H1 (cell line): ENCODE data around the gene TENT4B. TPM values are rescaled to one million over a fixed set of nuclear protein-coding genes. Genes with fewer than 3 reads are reported as not detected.
A peak's percentile ranks its signal among the peaks of the same experiment; 100 is the strongest.

ENCODE experiments used
- CTCF ChIA-PET: fragments of 300-600 bp; sonication (Branson Sonifier 250); formaldehyde crosslinking; loops from one replicate; lab custom pipeline; 2021; ENCODE audit not compliant: partially characterized antibody; lab: Charles Lee
- POLR2A ChIA-PET: fragments of 300-600 bp; sonication (Branson Sonifier 250); formaldehyde crosslinking; loops from one replicate; lab custom pipeline; 2021; ENCODE audit warnings: inconsistent platforms; ENCODE audit not compliant: partially characterized antibody; lab: Charles Lee
- DNase-seq, 2 experiments: peaks; one replicate each; pipeline versions ENCODE4 v3.0.0 to v3.0.0-alpha.2; 2010 to 2022; ENCODE audit warnings: low spot score in 2 of 2, low read depth in 1 of 2, mixed read lengths in 1 of 2
- FAIRE-seq: peaks from 2 replicates; lab custom pipeline; 2011; peaks lifted over from hg19 to GRCh38; lab: Jason Lieb, UNC
- H2AFZ ChIP-seq: 2 replicates; pipeline ENCODE4 v1.8.1; 2012; ENCODE audit warnings: low read length, inconsistent platforms
- H2AK5ac ChIP-seq: 2 replicates; pipeline ENCODE4 v1.6.1; 2013; ENCODE audit warnings: low read depth, low read length
- H2BK120ac ChIP-seq: replicated peaks from 2 replicates; pipeline ENCODE3; 2013; ENCODE audit warnings: low read depth, low read length, inconsistent platforms
- H2BK12ac ChIP-seq: 2 replicates; pipeline ENCODE4 v1.6.1; 2013; ENCODE audit warnings: low read depth, low read length
- H2BK15ac ChIP-seq: 2 replicates; pipeline ENCODE4 v1.6.1; 2013; ENCODE audit warnings: low read length
- H2BK20ac ChIP-seq: 2 replicates; pipeline ENCODE4 v1.6.1; 2013; ENCODE audit warnings: low read length
- H2BK5ac ChIP-seq: 2 replicates; pipeline ENCODE4 v1.6.1; 2013; ENCODE audit warnings: low read depth, low read length
- H3K14ac ChIP-seq: 2 replicates; pipeline ENCODE4 v1.6.1; 2013; ENCODE audit warnings: inconsistent platforms; ENCODE audit not compliant: insufficient read length
- H3K18ac ChIP-seq: 2 replicates; pipeline ENCODE4 v1.6.1; 2013; ENCODE audit warnings: low read length; ENCODE audit errors: extremely low read depth
- H3K23ac ChIP-seq: 2 replicates; pipeline ENCODE4 v1.6.1; 2013; ENCODE audit warnings: inconsistent platforms; ENCODE audit not compliant: insufficient read length
- H3K23me2 ChIP-seq: 2 replicates; pipeline ENCODE4 v1.6.1; 2013; ENCODE audit warnings: low read depth, low read length
- H3K27ac ChIP-seq: 2 replicates; pipeline ENCODE4 v1.6.1; 2011; ENCODE audit warnings: low read depth, low read length, inconsistent platforms
- H3K27me3 ChIP-seq, 4 experiments: replicated peaks in 1 of 4; 1 replicate in 1 of 4; 2 replicates in 3 of 4; pipeline versions ENCODE4 v1.6.1 to v1.8.1; 2011 to 2013; ENCODE audit warnings: low read length in 3 of 4, mild to moderate bottlenecking in 3 of 4, inconsistent platforms in 2 of 4, mixed read lengths in 2 of 4, moderate library complexity in 1 of 4; ENCODE audit not compliant: control insufficient read depth in 3 of 4, insufficient read depth in 3 of 4; ENCODE audit errors: extremely low read depth in 1 of 4
- H3K36me3 ChIP-seq, 4 experiments: 2 replicates each; pipeline versions ENCODE4 v1.6.1 to v1.8.1; 2011 to 2013; ENCODE audit warnings: mild to moderate bottlenecking in 4 of 4, low read length in 3 of 4, moderate library complexity in 2 of 4, control low read depth in 1 of 4, inconsistent platforms in 1 of 4; ENCODE audit not compliant: insufficient read depth in 4 of 4, control insufficient read depth in 2 of 4
- H3K4ac ChIP-seq: replicated peaks from 2 replicates; pipeline ENCODE3; 2013; ENCODE audit warnings: low read length, low read depth, mixed read lengths, inconsistent platforms; ENCODE audit not compliant: insufficient read length
- H3K4me1 ChIP-seq, 4 experiments: replicated peaks in 1 of 4; 1 replicate in 1 of 4; 2 replicates in 3 of 4; pipeline versions ENCODE4 v1.6.1 to v1.8.1; 2011 to 2013; ENCODE audit warnings: low read length in 3 of 4, inconsistent platforms in 2 of 4, mixed read lengths in 1 of 4; ENCODE audit not compliant: insufficient read depth in 4 of 4, control insufficient read depth in 3 of 4
- H3K4me2 ChIP-seq, 2 experiments: 2 replicates each; pipeline versions ENCODE4 v1.6.1 to v1.8.1; 2011 to 2013; ENCODE audit warnings: low read depth in 2 of 2, low read length in 2 of 2, control low read depth in 1 of 2, inconsistent platforms in 1 of 2, mild to moderate bottlenecking in 1 of 2; ENCODE audit not compliant: insufficient read depth in 1 of 2
- H3K4me3 ChIP-seq, 4 experiments: fragments of 200-600, 300-600 bp in 1 of 4; sonication (generic), shearing (Covaris generic), sonication (Bioruptor Twin) in 1 of 4; 2 replicates each; pipeline versions ENCODE4 v1.5.1 to v1.8.1; 2011 to 2016; ENCODE audit warnings: low read length in 4 of 4, low read depth in 3 of 4, control low read depth in 2 of 4, inconsistent platforms in 2 of 4, mild to moderate bottlenecking in 2 of 4, mixed read lengths in 1 of 4, moderate library complexity in 1 of 4; ENCODE audit not compliant: insufficient read depth in 2 of 4; ENCODE audit errors: extremely low read depth in 1 of 4
- H3K56ac ChIP-seq: replicated peaks from 2 replicates; pipeline ENCODE3; 2013; ENCODE audit warnings: low read depth, mild to moderate bottlenecking, mixed read lengths, low read length, inconsistent platforms; ENCODE audit not compliant: insufficient read length
- H3K79me1 ChIP-seq: 2 replicates; pipeline ENCODE4 v1.6.1; 2013; ENCODE audit warnings: low read depth, low read length, control low read depth
- H3K79me2 ChIP-seq, 2 experiments: 2 replicates each; pipeline versions ENCODE4 v1.6.1 to v1.8.1; 2012 to 2013; ENCODE audit warnings: low read length in 2 of 2, mild to moderate bottlenecking in 2 of 2, inconsistent platforms in 1 of 2; ENCODE audit not compliant: insufficient read depth in 2 of 2, control insufficient read depth in 1 of 2
- H3K9ac ChIP-seq, 4 experiments: replicated peaks in 1 of 4; 1 replicate in 1 of 4; 2 replicates in 3 of 4; pipeline versions ENCODE4 v1.6.1 to v1.8.1; 2011 to 2013; ENCODE audit warnings: low read depth in 3 of 4, low read length in 3 of 4, control low read depth in 2 of 4, mild to moderate bottlenecking in 2 of 4, moderate library complexity in 2 of 4, inconsistent platforms in 1 of 4; ENCODE audit errors: extremely low read depth in 1 of 4
- H3K9me3 ChIP-seq, 2 experiments: 2 replicates each; pipeline versions ENCODE4 v1.6.1 to v1.8.1; 2012 to 2013; ENCODE audit warnings: mild to moderate bottlenecking in 2 of 2, moderate library complexity in 2 of 2, control low read depth in 1 of 2, inconsistent platforms in 1 of 2, low read depth in 1 of 2, low read length in 1 of 2, mixed read lengths in 1 of 2; ENCODE audit not compliant: insufficient read depth in 2 of 2
- H4K20me1 ChIP-seq, 2 experiments: replicated peaks in 1 of 2; 2 replicates each; pipeline versions ENCODE3 to v1.8.1; 2011 to 2013; ENCODE audit warnings: inconsistent platforms in 2 of 2, low read length in 2 of 2, mild to moderate bottlenecking in 1 of 2; ENCODE audit not compliant: insufficient read depth in 2 of 2, control insufficient read depth in 1 of 2
- H4K5ac ChIP-seq: 2 replicates; pipeline ENCODE4 v1.6.1; 2013; ENCODE audit warnings: low read length, low read depth, mixed read lengths, inconsistent platforms; ENCODE audit not compliant: insufficient read length
- H4K8ac ChIP-seq: 2 replicates; pipeline ENCODE4 v1.8.0; 2013; ENCODE audit warnings: mild to moderate bottlenecking, moderate library complexity, low read length, inconsistent platforms; ENCODE audit not compliant: insufficient read depth; ENCODE audit errors: extremely low read depth
- H4K91ac ChIP-seq: replicated peaks from 2 replicates; pipeline ENCODE3; 2013; ENCODE audit warnings: low read length, mixed read lengths, inconsistent platforms; ENCODE audit not compliant: insufficient read length
- CBX5 ChIP-seq: fragments of 300-800, 300-1000 bp; sonication (generic); IDR thresholded peaks from 2 replicates; pipeline ENCODE4 v1.7.1; 2016; ENCODE audit warnings: antibody characterized with exemption, low read length, low read depth
- NRF1 ChIP-seq: IDR thresholded peaks from 2 replicates; pipeline ENCODE4 v1.6.1; 2011; ENCODE audit warnings: mild to moderate bottlenecking, low read depth, low read length, improper control_type of control experiment
- PHF8 ChIP-seq: fragments of 200-600 bp; sonication (generic); conservative IDR thresholded peaks from 2 replicates; pipeline ENCODE4 v1.7.1; 2012; ENCODE audit warnings: low read depth, mild to moderate bottlenecking, inconsistent platforms, low read length, moderate library complexity
- RFX5 ChIP-seq: IDR thresholded peaks from 2 replicates; pipeline ENCODE4 v1.6.1; 2011; ENCODE audit warnings: low read depth, low read length, improper control_type of control experiment, borderline replicate concordance
- WGBS, 2 experiments: shearing (Covaris generic) in 1 of 2; methylation state at CpG; one replicate each; pipeline versions ENCODE4 v1.1.6 to v1.1.7; 2013 to 2015; ENCODE audit warnings: low lambda C conversion rate in 2 of 2, mixed read lengths in 2 of 2, inconsistent platforms in 1 of 2, low coverage in 1 of 2, missing lambda C conversion rate in 1 of 2; ENCODE audit not compliant: insufficient replicate concordance in 2 of 2, insufficient coverage in 1 of 2, insufficient read length in 1 of 2; ENCODE audit errors: extremely low coverage in 1 of 2, missing lambda C conversion rate in 1 of 2; 5-methylcytosine and 5-hydroxymethylcytosine counted together
- polyA plus RNA-seq, 7 experiments: library from polyadenylated mRNA; depleted of rRNA in 3 of 7; stranded (reverse) in 5 of 7; unstranded in 2 of 7; fragments of >200 nt in 5 of 7; fragments of 200-250 nt in 2 of 7; gene quantifications; 1 replicate in 5 of 7; 2 replicates in 1 of 7; 4 replicates in 1 of 7; pipeline versions ENCODE4 v1.2.1 to v1.2.3, GENCODE V29; 2011 to 2013; ENCODE audit warnings: missing spikeins in 2 of 7, mixed read lengths in 2 of 7
- total RNA-seq: library from RNA; stranded (reverse); fragmentation: NEBNext Ultra II Directional; extraction: Animal tissue kit (Norgen Biotek cat#: 25700); gene quantifications from 2 replicates; pipeline ENCODE4 v1.2.1, GENCODE V29; 2021

The TENT4B gene
- total and polyA plus RNA-seq, 2 of the 8 experiments (the other 6 are each of a cell fraction or from before 2014, with no cell fraction given) = 4.2 to 15.7 TPM

- no peak for FAIRE-seq
- H4K20me1 ChIP-seq = peaks cover 0 to 2% of the 10 kb centered on the region in 2 experiments
- no peaks in the 10 kb centered on the region; a peak in 1 of 7 replicates for H3K4me1 ChIP-seq
- H3K4ac ChIP-seq = no peak overlapping the region
- no peak overlapping the region for H3K4me3 ChIP-seq
- no peak overlapping the region for H2BK5ac ChIP-seq
- H2BK15ac ChIP-seq = no peak overlapping the region
- H3K23ac ChIP-seq = no peak overlapping the region
- no peak overlapping the region for H4K5ac ChIP-seq
- H3K9ac ChIP-seq = no peak overlapping the region
- no peak overlapping the region for H2BK20ac ChIP-seq
- H3K27ac ChIP-seq = no peak overlapping the region
- H3K18ac ChIP-seq = no peak overlapping the region
- no peaks in the 10 kb centered on the region for H3K79me2 ChIP-seq
- peak overlapping the region; percentile 6 for H4K91ac ChIP-seq
- TF ChIP-seq CBX5 (no peak), RFX5 (no peak), NRF1 (no peak), PHF8 (no peak)
- no peak overlapping the region for H3K56ac ChIP-seq
- ChIA-PET CTCF (interaction anchor here (1.1 to 2.9 kb wide), 5 partner anchors 10 to 320 kb away, joined by 3 to 13 read pairs (median 5); no protein-coding TSS in a partner anchor), POLR2A (interaction anchor here (0.6 to 1.4 kb wide), 2 partner anchors 40 to 320 kb away, joined by 3 to 4 read pairs; no protein-coding TSS in a partner anchor)
- H2BK120ac ChIP-seq = no peak overlapping the region
- H3K14ac ChIP-seq = no peak overlapping the region
- H4K8ac ChIP-seq = no peak overlapping the region
- H3K79me1 ChIP-seq = 0 out of 2 replicates have a peak, but pooled peaks cover 3% of the 10 kb centered on the region
- no peaks in the 10 kb centered on the region for H3K27me3 ChIP-seq
- H2AK5ac ChIP-seq = no peak overlapping the region
- H2BK12ac ChIP-seq = peak overlapping the region; percentile 23; the same call in 1 of the 2 replicates
- no peak overlapping the region for H3K4me2 ChIP-seq
- H2AFZ ChIP-seq = no peak overlapping the region
- H3K36me3 ChIP-seq = no peaks in the 10 kb centered on the region
- no peaks in the 10 kb centered on the region for H3K9me3 ChIP-seq
- no peak for DNase-seq
- no peaks in the 10 kb centered on the region for H3K23me2 ChIP-seq
- 86% methylated on average over 13 of the region's 13 CpGs; no CpG with 5 or more reads in 1 of the 2 experiments for WGBS, 2 experiments
Measured at GRCh38 chr16:50273888-50274325, 120.8 kb downstream of the TENT4B start.
